SKM-1 (cell line): ENCODE measurements around the gene PGS1.
"Not testable (repeated sequence)": the region's sequence is repeated elsewhere in the genome, so short reads cannot be mapped to it uniquely, and the experiment has no call there.

Experiments used
- DNase-seq: peaks from one replicate; lab custom pipeline; 2025; ENCODE audit not compliant: unreplicated experiment; lab: John Stamatoyannopoulos, UW

Gene PGS1

GRCh38 chr17:78441271-78441971 is 63.0 kb downstream of the PGS1 start:
- no peak for DNase-seq

- peak; percentile 94 for DNase-seq
These were observed 64.3 kb downstream of the PGS1 start for GRCh38 chr17:78442648-78443218.

GRCh38 chr17:78444392-78444791 is 65.9 kb downstream of the PGS1 start:
- DNase-seq = no peak

- no peak for DNase-seq
These were observed 68.4 kb downstream of the PGS1 start for GRCh38 chr17:78446833-78447232.

GRCh38 chr17:78448356-78448993 is 70.0 kb downstream of the PGS1 start:
- DNase-seq = peak; percentile 5

- no peak for DNase-seq
These were observed 71.6 kb downstream of the PGS1 start for GRCh38 chr17:78449983-78450595.

GRCh38 chr17:78450696-78451345 is 72.4 kb downstream of the PGS1 start:
- no peak for DNase-seq

GRCh38 chr17:78451753-78452152 is 73.3 kb downstream of the PGS1 start:
- no peak for DNase-seq

GRCh38 chr17:78454346-78454745 is 75.9 kb downstream of the PGS1 start:
- no peak for DNase-seq

GRCh38 chr17:78458091-78458490 is 79.6 kb downstream of the PGS1 start:
- no peak for DNase-seq

GRCh38 chr17:78458736-78459335 is 80.4 kb downstream of the PGS1 start:
- DNase-seq = no peak

GRCh38 chr17:78459696-78460095 is 81.2 kb downstream of the PGS1 start:
- no peak for DNase-seq

GRCh38 chr17:78460176-78460675 is 81.8 kb downstream of the PGS1 start:
- no peak for DNase-seq

GRCh38 chr17:78460951-78461798 is 82.7 kb downstream of the PGS1 start:
- no peak for DNase-seq

- no peak for DNase-seq
These were observed 83.3 kb downstream of the PGS1 start for GRCh38 chr17:78461799-78462053.

GRCh38 chr17:78462148-78462547 is 83.7 kb downstream of the PGS1 start:
- DNase-seq = no peak

- DNase-seq = not testable (repeated sequence)
These were observed 87.8 kb downstream of the PGS1 start for GRCh38 chr17:78466109-78466785.

- no peak for DNase-seq
These were observed 88.6 kb downstream of the PGS1 start for GRCh38 chr17:78466786-78467715.

- DNase-seq = no peak
These were observed 89.9 kb downstream of the PGS1 start for GRCh38 chr17:78468366-78468765.
